ENCODE measurements around the gene ZYG11B.

- TF ChIP-seq, protein P1, sequence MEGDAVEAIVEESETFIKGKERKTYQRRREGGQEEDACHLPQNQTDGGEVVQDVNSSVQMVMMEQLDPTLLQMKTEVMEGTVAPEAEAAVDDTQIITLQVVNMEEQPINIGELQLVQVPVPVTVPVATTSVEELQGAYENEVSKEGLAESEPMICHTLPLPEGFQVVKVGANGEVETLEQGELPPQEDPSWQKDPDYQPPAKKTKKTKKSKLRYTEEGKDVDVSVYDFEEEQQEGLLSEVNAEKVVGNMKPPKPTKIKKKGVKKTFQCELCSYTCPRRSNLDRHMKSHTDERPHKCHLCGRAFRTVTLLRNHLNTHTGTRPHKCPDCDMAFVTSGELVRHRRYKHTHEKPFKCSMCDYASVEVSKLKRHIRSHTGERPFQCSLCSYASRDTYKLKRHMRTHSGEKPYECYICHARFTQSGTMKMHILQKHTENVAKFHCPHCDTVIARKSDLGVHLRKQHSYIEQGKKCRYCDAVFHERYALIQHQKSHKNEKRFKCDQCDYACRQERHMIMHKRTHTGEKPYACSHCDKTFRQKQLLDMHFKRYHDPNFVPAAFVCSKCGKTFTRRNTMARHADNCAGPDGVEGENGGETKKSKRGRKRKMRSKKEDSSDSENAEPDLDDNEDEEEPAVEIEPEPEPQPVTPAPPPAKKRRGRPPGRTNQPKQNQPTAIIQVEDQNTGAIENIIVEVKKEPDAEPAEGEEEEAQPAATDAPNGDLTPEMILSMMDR (IDR thresholded peaks at IDR 0.05; ENCODE audit: poor library complexity, severe bottlenecking): no peak
- TF ChIP-seq POLR2AphosphoS5 (IDR thresholded peaks at IDR 0.05): no peak
- no peak for TF ChIP-seq RAD21 (conservative IDR thresholded peaks at IDR 0.05)
- TF ChIP-seq, protein P2, sequence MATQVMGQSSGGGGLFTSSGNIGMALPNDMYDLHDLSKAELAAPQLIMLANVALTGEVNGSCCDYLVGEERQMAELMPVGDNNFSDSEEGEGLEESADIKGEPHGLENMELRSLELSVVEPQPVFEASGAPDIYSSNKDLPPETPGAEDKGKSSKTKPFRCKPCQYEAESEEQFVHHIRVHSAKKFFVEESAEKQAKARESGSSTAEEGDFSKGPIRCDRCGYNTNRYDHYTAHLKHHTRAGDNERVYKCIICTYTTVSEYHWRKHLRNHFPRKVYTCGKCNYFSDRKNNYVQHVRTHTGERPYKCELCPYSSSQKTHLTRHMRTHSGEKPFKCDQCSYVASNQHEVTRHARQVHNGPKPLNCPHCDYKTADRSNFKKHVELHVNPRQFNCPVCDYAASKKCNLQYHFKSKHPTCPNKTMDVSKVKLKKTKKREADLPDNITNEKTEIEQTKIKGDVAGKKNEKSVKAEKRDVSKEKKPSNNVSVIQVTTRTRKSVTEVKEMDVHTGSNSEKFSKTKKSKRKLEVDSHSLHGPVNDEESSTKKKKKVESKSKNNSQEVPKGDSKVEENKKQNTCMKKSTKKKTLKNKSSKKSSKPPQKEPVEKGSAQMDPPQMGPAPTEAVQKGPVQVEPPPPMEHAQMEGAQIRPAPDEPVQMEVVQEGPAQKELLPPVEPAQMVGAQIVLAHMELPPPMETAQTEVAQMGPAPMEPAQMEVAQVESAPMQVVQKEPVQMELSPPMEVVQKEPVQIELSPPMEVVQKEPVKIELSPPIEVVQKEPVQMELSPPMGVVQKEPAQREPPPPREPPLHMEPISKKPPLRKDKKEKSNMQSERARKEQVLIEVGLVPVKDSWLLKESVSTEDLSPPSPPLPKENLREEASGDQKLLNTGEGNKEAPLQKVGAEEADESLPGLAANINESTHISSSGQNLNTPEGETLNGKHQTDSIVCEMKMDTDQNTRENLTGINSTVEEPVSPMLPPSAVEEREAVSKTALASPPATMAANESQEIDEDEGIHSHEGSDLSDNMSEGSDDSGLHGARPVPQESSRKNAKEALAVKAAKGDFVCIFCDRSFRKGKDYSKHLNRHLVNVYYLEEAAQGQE (IDR thresholded peaks at IDR 0.05; ENCODE audit: borderline replicate concordance): no peak
- TF ChIP-seq MXI1 (conservative IDR thresholded peaks at IDR 0.05; ENCODE audit: poor library complexity, severe bottlenecking): no peak
Measured at GRCh38 chr1:52855584-52855983, 129.3 kb downstream of the ZYG11B start.

Data from neural cell (in vitro differentiated cells).